HepG2 (cell line): ENCODE measurements around the gene POU2AF2. TPM values are rescaled to one million over a fixed set of nuclear protein-coding genes. Genes with fewer than 3 reads are reported as not detected.
"Not testable (repeated sequence)": the region's sequence is repeated elsewhere in the genome, so short reads cannot be mapped to it uniquely, and the experiment has no call there.

ENCODE experiments used
- ATAC-seq: fragments of 200-7000 bp; cut with Tn5 transposase; 3 replicates; pipeline ENCODE4 v1.9.1; 2020; ENCODE audit warnings: mild to moderate bottlenecking, moderate library complexity
- BruUV-seq: library from RNA; stranded (reverse); fragments of 400-500 nt; replicated peaks from 2 replicates; lab custom pipeline; 2021; lab: Mats Ljungman, UMichigan
- CTCF ChIA-PET: fragments of 300-600 bp; formaldehyde crosslinking; extraction: SDS; loops from one replicate; lab custom pipeline; 2021; ENCODE audit warnings: low total read pairs, inconsistent platforms, low intra/inter-chr PET ratio; lab: Yijun Ruan, JAX
- POLR2A ChIA-PET: fragments of 350-600 bp; sonication (Branson Sonifier 250); formaldehyde crosslinking; loops from one replicate; lab custom pipeline; 2020; ENCODE audit warnings: antibody characterized with exemption, inconsistent platforms; lab: Yijun Ruan, JAX
- DNase-seq: peaks from one replicate; pipeline ENCODE4 v3.0.0-alpha.2; 2015; ENCODE audit warnings: low spot score
- FAIRE-seq: peaks from 3 replicates; lab custom pipeline; 2011; peaks lifted over from hg19 to GRCh38; lab: Jason Lieb, UNC
- H2AFZ ChIP-seq: one replicate; pipeline ENCODE4 v1.6.1; 2011; ENCODE audit warnings: low read length, inconsistent platforms
- H3K27ac ChIP-seq: fragments of 300-600 bp; 3 replicates; pipeline ENCODE4 v1.8.0; 2011; ENCODE audit warnings: mixed run types, mild to moderate bottlenecking, mixed read lengths, low read length, inconsistent platforms; ENCODE audit not compliant: insufficient read depth; ENCODE audit errors: extremely low read length
- H3K27me3 ChIP-seq, 2 experiments: fragments of 200-600 bp in 1 of 2; 2 replicates in 1 of 2; 3 replicates in 1 of 2; pipeline versions ENCODE4 v1.6.0 to v1.8.0; 2011; ENCODE audit warnings: low read length in 2 of 2, mild to moderate bottlenecking in 2 of 2, moderate library complexity in 2 of 2, inconsistent platforms in 1 of 2; ENCODE audit not compliant: insufficient read depth in 2 of 2, control insufficient read depth in 1 of 2
- H3K36me3 ChIP-seq, 2 experiments: fragments of 200-600 bp in 1 of 2; replicated peaks in 1 of 2; 2 replicates in 1 of 2; 3 replicates in 1 of 2; pipeline versions ENCODE4 v1.5.1 to v1.8.0; 2011; ENCODE audit warnings: low read length in 2 of 2, inconsistent platforms in 1 of 2; ENCODE audit not compliant: insufficient read depth in 2 of 2, control insufficient read depth in 1 of 2
- H3K4me1 ChIP-seq: 2 replicates; pipeline ENCODE4 v1.5.1; 2012; ENCODE audit warnings: low read length, inconsistent platforms; ENCODE audit not compliant: insufficient read depth
- H3K4me2 ChIP-seq: 2 replicates; pipeline ENCODE4 v1.6.0; 2011; ENCODE audit warnings: low read depth, low read length, inconsistent platforms
- H3K4me3 ChIP-seq, 3 experiments: fragments of 200-600 bp in 1 of 3; sonication (generic), shearing (Covaris generic) in 1 of 3; replicated peaks in 1 of 3; 2 replicates each; pipeline ENCODE4 v1.5.1; 2011 to 2016; ENCODE audit warnings: low read length in 3 of 3, inconsistent platforms in 2 of 3, low read depth in 2 of 3, mild to moderate bottlenecking in 2 of 3, control low read depth in 1 of 3, mixed read lengths in 1 of 3; ENCODE audit not compliant: insufficient read depth in 1 of 3
- H3K79me2 ChIP-seq: one replicate; pipeline ENCODE4 v1.6.1; 2011; ENCODE audit warnings: low read length, inconsistent platforms; ENCODE audit not compliant: insufficient read depth
- H3K9ac ChIP-seq: 2 replicates; pipeline ENCODE4 v1.6.0; 2011; ENCODE audit warnings: mild to moderate bottlenecking, low read depth, low read length, inconsistent platforms; ENCODE audit not compliant: insufficient read depth
- H3K9me3 ChIP-seq: 2 replicates; pipeline ENCODE4 v1.5.1; 2012; ENCODE audit warnings: mild to moderate bottlenecking, low read length
- H4K20me1 ChIP-seq: 2 replicates; pipeline ENCODE4 v1.6.0; 2011; ENCODE audit warnings: inconsistent platforms, mild to moderate bottlenecking, low read length, moderate library complexity; ENCODE audit not compliant: insufficient read depth
- CEBPB ChIP-seq: IDR thresholded peaks from 2 replicates; pipeline ENCODE4 v1.6.1; 2011; ENCODE audit warnings: low read depth, low read length, improper control_type of control experiment, borderline replicate concordance
- HNF4A ChIP-seq: sonication (generic); formaldehyde crosslinking; IDR thresholded peaks from 2 replicates; pipeline ENCODE4 v1.4.0; 2020; ENCODE audit warnings: missing genetic modification reagents
- NR2C2 ChIP-seq: sonication (generic); formaldehyde crosslinking; IDR thresholded peaks from 2 replicates; pipeline ENCODE4 v1.4.0; 2020; ENCODE audit warnings: missing genetic modification reagents, mild to moderate bottlenecking, moderate library complexity, borderline replicate concordance
- NR2F6 ChIP-seq, 2 experiments: IDR thresholded peaks; 2 replicates each; pipeline ENCODE4 v1.6.1; 2016; ENCODE audit warnings: antibody characterized with exemption in 1 of 2, mild to moderate bottlenecking in 1 of 2
- RARA ChIP-seq: IDR thresholded peaks from 2 replicates; pipeline ENCODE4 v1.6.1; 2016; ENCODE audit warnings: missing genetic modification reagents, missing compliant biosample characterization
- RFXANK ChIP-seq: IDR thresholded peaks from 2 replicates; pipeline ENCODE4 v1.6.1; 2016
- SALL1 ChIP-seq: sonication (generic); formaldehyde crosslinking; IDR thresholded peaks from 2 replicates; pipeline ENCODE4 v1.8.0; 2022; ENCODE audit warnings: mild to moderate bottlenecking, missing genetic modification reagents
- YY1 ChIP-seq: IDR thresholded peaks from 2 replicates; pipeline ENCODE4 v1.6.1; 2011; ENCODE audit warnings: low read length, low read depth, moderate library complexity, mild to moderate bottlenecking; ENCODE audit not compliant: insufficient read depth, insufficient replicate concordance
- WGBS: methylation state at CpG from one replicate; pipeline ENCODE4 v1.1.6; 2017; ENCODE audit warnings: low lambda C conversion rate; 5-methylcytosine and 5-hydroxymethylcytosine counted together
- in situ Hi-C: cut with HindIII; loops from 2 replicates; pipeline ENCODE4 v1.10.0; 2017; ENCODE audit warnings: low pct_unique_long_range_greater_than_20kb; ENCODE audit not compliant: extremely low pct_ligation_motif_present
- intact Hi-C: fragments of 100-400 bp; cut with micrococcal nuclease; formaldehyde crosslinking; loops from one replicate; pipeline ENCODE4 v1.10.0; 2022; ENCODE audit not compliant: unreplicated experiment
- polyA plus RNA-seq, 8 experiments: library from polyadenylated mRNA; depleted of rRNA in 3 of 8; stranded (reverse) in 7 of 8; unstranded in 1 of 8; fragments of >200 nt; fragmentation: Illumina TruSeq in 4 of 8; extraction: Trizol in 4 of 8; gene quantifications; 2 replicates each; pipeline versions ENCODE4 v1.2.1 to v1.2.3, GENCODE V29; 2011 to 2016; ENCODE audit warnings: low read depth in 4 of 8, missing spikeins in 1 of 8, mixed read lengths in 1 of 8; ENCODE audit not compliant: insufficient read depth in 1 of 8
- total RNA-seq, 5 experiments: library from RNA; depleted of rRNA; stranded (reverse); fragments of >200 nt; fragmentation: Illumina TruSeq; extraction: Trizol; gene quantifications; 2 replicates each; pipeline ENCODE4 v1.2.3, GENCODE V29; 2016; ENCODE audit warnings: low read depth in 1 of 5
- TF ChIP-seq, protein P1 (sequence below), 2 experiments: sonication (generic) in 1 of 2; formaldehyde crosslinking in 1 of 2; IDR thresholded peaks; 2 replicates each; pipeline versions ENCODE4 v1.5.1 to v1.6.1; 2011 to 2020; ENCODE audit warnings: borderline replicate concordance in 1 of 2, low read depth in 1 of 2, low read length in 1 of 2, mild to moderate bottlenecking in 1 of 2, missing genetic modification reagents in 1 of 2, moderate library complexity in 1 of 2
- TF ChIP-seq, protein P2 (sequence below): sonication (generic); formaldehyde crosslinking; IDR thresholded peaks from 2 replicates; pipeline ENCODE4 v1.5.0; 2020; ENCODE audit warnings: mild to moderate bottlenecking, missing genetic modification reagents
- TF ChIP-seq, protein P3 (sequence below): sonication (generic); formaldehyde crosslinking; IDR thresholded peaks from 2 replicates; pipeline ENCODE4 v1.4.0; 2020; ENCODE audit warnings: missing genetic modification reagents, mild to moderate bottlenecking, borderline replicate concordance
- TF ChIP-seq, protein P4 (sequence below): sonication (generic); formaldehyde crosslinking; IDR thresholded peaks from 2 replicates; pipeline ENCODE4 v1.5.1; 2020; ENCODE audit warnings: mild to moderate bottlenecking, missing genetic modification reagents, moderate library complexity

Gene POU2AF2
- total and polyA plus RNA-seq, 2 of the 13 experiments (the other 11 are each of a cell fraction or from before 2014, with no cell fraction given) = 0.11 TPM; not detected in 1

DNA sequence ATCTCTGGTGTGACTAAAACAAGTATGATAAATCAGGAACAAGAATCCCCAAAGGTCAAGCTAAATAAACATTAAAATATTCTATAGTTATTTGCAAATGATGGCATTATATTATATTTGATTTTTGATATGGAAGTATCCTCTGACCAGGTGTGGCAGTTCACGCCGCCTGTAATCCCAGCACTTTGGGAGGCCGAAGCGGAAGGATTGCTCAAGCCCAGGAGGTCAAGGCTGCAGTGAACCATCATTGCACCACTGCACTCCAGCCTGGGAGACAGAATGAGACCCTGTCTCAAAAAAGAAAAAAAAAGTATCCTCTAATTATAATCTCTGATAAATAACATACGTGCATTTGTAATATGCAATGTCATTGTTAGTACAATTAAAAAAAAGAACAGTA is 46.2 kb downstream of the POU2AF2 start (continued):
- TF ChIP-seq, protein P1, sequence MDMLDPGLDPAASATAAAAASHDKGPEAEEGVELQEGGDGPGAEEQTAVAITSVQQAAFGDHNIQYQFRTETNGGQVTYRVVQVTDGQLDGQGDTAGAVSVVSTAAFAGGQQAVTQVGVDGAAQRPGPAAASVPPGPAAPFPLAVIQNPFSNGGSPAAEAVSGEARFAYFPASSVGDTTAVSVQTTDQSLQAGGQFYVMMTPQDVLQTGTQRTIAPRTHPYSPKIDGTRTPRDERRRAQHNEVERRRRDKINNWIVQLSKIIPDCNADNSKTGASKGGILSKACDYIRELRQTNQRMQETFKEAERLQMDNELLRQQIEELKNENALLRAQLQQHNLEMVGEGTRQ (IDR thresholded peaks at IDR 0.05; ENCODE audit: low read depth, low read length) = no peak
- TF ChIP-seq, protein P1 (CRISPR knock-in tag; IDR thresholded peaks at IDR 0.05; ENCODE audit: borderline replicate concordance) = no peak
- TF ChIP-seq SALL1 (CRISPR knock-in tag) (0 out of 2 replicates have a peak, but pooled peaks have one; percentile 12), RFXANK (CRISPR knock-in tag) (no peak), RARA (CRISPR knock-in tag) (peak; percentile 66; the same call in 1 of the 2 replicates), NR2F6 (IDR thresholded peaks at IDR 0.05) (no peak), NR2F6 (CRISPR knock-in tag; IDR thresholded peaks at IDR 0.05) (peak; percentile 76), NR2C2 (CRISPR knock-in tag) (peak; percentile 58), CEBPB (peak; percentile 26; the same call in 1 of the 2 replicates), YY1 (no peak), HNF4A (CRISPR knock-in tag) (peak; percentile 34; the same call in 1 of the 2 replicates)
- TF ChIP-seq, protein P2, sequence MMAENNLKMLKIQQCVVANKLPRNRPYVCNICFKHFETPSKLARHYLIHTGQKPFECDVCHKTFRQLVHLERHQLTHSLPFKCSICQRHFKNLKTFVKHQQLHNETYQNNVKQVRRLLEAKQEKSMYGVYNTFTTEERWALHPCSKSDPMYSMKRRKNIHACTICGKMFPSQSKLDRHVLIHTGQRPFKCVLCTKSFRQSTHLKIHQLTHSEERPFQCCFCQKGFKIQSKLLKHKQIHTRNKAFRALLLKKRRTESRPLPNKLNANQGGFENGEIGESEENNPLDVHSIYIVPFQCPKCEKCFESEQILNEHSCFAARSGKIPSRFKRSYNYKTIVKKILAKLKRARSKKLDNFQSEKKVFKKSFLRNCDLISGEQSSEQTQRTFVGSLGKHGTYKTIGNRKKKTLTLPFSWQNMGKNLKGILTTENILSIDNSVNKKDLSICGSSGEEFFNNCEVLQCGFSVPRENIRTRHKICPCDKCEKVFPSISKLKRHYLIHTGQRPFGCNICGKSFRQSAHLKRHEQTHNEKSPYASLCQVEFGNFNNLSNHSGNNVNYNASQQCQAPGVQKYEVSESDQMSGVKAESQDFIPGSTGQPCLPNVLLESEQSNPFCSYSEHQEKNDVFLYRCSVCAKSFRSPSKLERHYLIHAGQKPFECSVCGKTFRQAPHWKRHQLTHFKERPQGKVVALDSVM (CRISPR knock-in tag) = peak; percentile 94
- TF ChIP-seq, protein P3, sequence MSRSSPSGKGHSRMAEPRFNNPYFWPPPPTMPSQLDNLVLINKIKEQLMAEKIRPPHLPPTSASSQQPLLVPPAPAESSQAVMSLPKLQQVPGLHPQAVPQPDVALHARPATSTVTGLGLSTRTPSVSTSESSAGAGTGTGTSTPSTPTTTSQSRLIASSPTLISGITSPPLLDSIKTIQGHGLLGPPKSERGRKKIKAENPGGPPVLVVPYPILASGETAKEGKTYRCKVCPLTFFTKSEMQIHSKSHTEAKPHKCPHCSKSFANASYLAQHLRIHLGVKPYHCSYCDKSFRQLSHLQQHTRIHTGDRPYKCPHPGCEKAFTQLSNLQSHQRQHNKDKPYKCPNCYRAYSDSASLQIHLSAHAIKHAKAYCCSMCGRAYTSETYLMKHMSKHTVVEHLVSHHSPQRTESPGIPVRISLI = no peak
- TF ChIP-seq, protein P4, sequence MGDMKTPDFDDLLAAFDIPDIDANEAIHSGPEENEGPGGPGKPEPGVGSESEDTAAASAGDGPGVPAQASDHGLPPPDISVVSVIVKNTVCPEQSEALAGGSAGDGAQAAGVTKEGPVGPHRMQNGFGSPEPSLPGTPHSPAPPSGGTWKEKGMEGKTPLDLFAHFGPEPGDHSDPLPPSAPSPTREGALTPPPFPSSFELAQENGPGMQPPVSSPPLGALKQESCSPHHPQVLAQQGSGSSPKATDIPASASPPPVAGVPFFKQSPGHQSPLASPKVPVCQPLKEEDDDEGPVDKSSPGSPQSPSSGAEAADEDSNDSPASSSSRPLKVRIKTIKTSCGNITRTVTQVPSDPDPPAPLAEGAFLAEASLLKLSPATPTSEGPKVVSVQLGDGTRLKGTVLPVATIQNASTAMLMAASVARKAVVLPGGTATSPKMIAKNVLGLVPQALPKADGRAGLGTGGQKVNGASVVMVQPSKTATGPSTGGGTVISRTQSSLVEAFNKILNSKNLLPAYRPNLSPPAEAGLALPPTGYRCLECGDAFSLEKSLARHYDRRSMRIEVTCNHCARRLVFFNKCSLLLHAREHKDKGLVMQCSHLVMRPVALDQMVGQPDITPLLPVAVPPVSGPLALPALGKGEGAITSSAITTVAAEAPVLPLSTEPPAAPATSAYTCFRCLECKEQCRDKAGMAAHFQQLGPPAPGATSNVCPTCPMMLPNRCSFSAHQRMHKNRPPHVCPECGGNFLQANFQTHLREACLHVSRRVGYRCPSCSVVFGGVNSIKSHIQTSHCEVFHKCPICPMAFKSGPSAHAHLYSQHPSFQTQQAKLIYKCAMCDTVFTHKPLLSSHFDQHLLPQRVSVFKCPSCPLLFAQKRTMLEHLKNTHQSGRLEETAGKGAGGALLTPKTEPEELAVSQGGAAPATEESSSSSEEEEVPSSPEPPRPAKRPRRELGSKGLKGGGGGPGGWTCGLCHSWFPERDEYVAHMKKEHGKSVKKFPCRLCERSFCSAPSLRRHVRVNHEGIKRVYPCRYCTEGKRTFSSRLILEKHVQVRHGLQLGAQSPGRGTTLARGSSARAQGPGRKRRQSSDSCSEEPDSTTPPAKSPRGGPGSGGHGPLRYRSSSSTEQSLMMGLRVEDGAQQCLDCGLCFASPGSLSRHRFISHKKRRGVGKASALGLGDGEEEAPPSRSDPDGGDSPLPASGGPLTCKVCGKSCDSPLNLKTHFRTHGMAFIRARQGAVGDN (CRISPR knock-in tag) = peak; percentile 15; the same call in 1 of the 2 replicates
- TF ChIP-seq, all 625 proteins: peak for 11

DNA sequence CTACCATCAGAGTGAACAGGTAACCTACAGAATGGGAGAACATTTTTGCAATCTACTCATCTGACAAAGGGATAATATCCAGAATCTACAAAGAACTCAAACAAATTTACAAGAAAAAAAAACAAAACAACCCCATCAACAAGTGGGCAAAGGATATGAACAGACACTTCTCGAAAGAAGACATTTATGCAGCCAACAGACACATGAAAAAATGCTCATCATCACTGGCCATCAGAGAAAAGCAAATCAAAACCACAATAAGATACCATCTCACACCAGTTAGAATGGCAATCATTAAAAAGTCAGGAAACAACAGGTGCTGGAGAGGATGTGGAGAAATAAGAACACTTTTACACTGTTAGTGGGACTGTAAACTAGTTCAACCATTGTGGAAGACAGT is 46.9 kb downstream of the POU2AF2 start:
- H3K27ac ChIP-seq, H3K4me2 ChIP-seq, H3K36me3 ChIP-seq, FAIRE-seq, H2AFZ ChIP-seq, POLR2A ChIA-PET, BruUV-seq, CTCF ChIA-PET, H4K20me1 ChIP-seq, H3K27me3 ChIP-seq, H3K4me3 ChIP-seq, DNase-seq, H3K79me2 ChIP-seq, ATAC-seq, in situ Hi-C loops, H3K9me3 ChIP-seq, H3K9ac ChIP-seq, intact Hi-C loops: not testable (repeated sequence)
- peaks cover 32% of the 10 kb centered on the region for H3K4me1 ChIP-seq
- 100% methylated on average over 1 of the region's 1 CpG for WGBS
